GM18498 (cell line): ENCODE results near the gene RAB3C.
"Not testable (repeated sequence)": the region's sequence is repeated elsewhere in the genome, so short reads cannot be mapped to it uniquely, and the experiment has no call there.

Experiments used
- ATAC-seq: cut with Tn5 transposase; IDR thresholded peaks from one replicate; pipeline ENCODE4 v1.9.1; 2021; ENCODE audit warnings: mild to moderate bottlenecking, moderate library complexity; ENCODE audit not compliant: unreplicated experiment

RAB3C gene

GRCh38 chr5:58600613-58601012 is 17.7 kb downstream of the RAB3C start:
- not testable (repeated sequence) for ATAC-seq

- not testable (repeated sequence) for ATAC-seq
Measured at GRCh38 chr5:58602889-58603288, 20.0 kb downstream of the RAB3C start.

- ATAC-seq, result no peak
Measured at GRCh38 chr5:58606064-58606463, 23.2 kb downstream of the RAB3C start.

GRCh38 chr5:58615972-58616371 is 33.1 kb downstream of the RAB3C start:
- no peak for ATAC-seq

GRCh38 chr5:58617241-58617640 is 34.4 kb downstream of the RAB3C start:
- no peak for ATAC-seq

GRCh38 chr5:58620336-58620735 is 37.5 kb downstream of the RAB3C start:
- ATAC-seq, result no peak

GRCh38 chr5:58622936-58623871 is 40.3 kb downstream of the RAB3C start:
- ATAC-seq, result no peak

GRCh38 chr5:58628626-58629025 is 45.8 kb downstream of the RAB3C start:
- no peak for ATAC-seq

- no peak for ATAC-seq
Measured at GRCh38 chr5:58629271-58630159, 46.6 kb downstream of the RAB3C start.

- no peak for ATAC-seq
Measured at GRCh38 chr5:58631895-58632294, 49.0 kb downstream of the RAB3C start.

GRCh38 chr5:58635416-58635815 is 52.5 kb downstream of the RAB3C start:
- no peak for ATAC-seq

- no peak for ATAC-seq
Measured at GRCh38 chr5:58640011-58640410, 57.1 kb downstream of the RAB3C start.

- no peak for ATAC-seq
Measured at GRCh38 chr5:58641533-58641932, 58.7 kb downstream of the RAB3C start.

- no peak for ATAC-seq
Measured at GRCh38 chr5:58648846-58649245, 66.0 kb downstream of the RAB3C start.

GRCh38 chr5:58649716-58650115 is 66.8 kb downstream of the RAB3C start:
- ATAC-seq, result no peak

- no peak for ATAC-seq
Measured at GRCh38 chr5:58653521-58653920, 70.6 kb downstream of the RAB3C start.

- no peak for ATAC-seq
Measured at GRCh38 chr5:58666141-58666540, 83.3 kb downstream of the RAB3C start.

GRCh38 chr5:58666598-58667581 is 84.0 kb downstream of the RAB3C start:
- ATAC-seq, result no peak

- no peak for ATAC-seq
Measured at GRCh38 chr5:58670582-58670981, 87.7 kb downstream of the RAB3C start.

GRCh38 chr5:58671155-58671554 is 88.3 kb downstream of the RAB3C start:
- ATAC-seq, result no peak
